AG04449 (cell line): ENCODE results near the gene LY6G5C.

Experiments
- CTCF ChIA-PET: fragments of 350-600 bp; formaldehyde crosslinking; extraction: SDS; loops from one replicate; lab custom pipeline; 2021; ENCODE audit warnings: antibody characterized with exemption; lab: Yijun Ruan, JAX
- POLR2A ChIA-PET: fragments of 400-600, 350-600 bp; formaldehyde crosslinking; extraction: SDS; loops from one replicate; lab custom pipeline; 2020; ENCODE audit warnings: antibody characterized with exemption, inconsistent platforms; lab: Yijun Ruan, JAX
- DNase-seq: peaks from one replicate; pipeline ENCODE4 v3.0.0-alpha.2; 2010; ENCODE audit warnings: low read depth, low spot score
- H3K4me3 ChIP-seq: 2 replicates; pipeline ENCODE4 v1.5.1; 2011; ENCODE audit warnings: low read depth, mild to moderate bottlenecking, control low read depth, low read length
- CTCF ChIP-seq: IDR thresholded peaks from one replicate; pipeline ENCODE4 v1.5.1; 2011; ENCODE audit warnings: mild to moderate bottlenecking, moderate library complexity, low read length, control low read depth, inconsistent platforms; ENCODE audit not compliant: insufficient read depth; ENCODE audit errors: missing control alignments

Gene LY6G5C

GRCh38 chr6:31706599-31706998 lies 25.7 kb upstream of the LY6G5C start, which contains the start of gene LY6G6F:
LY6G6F (plus strand) TSS chr6:31706866; CDS start chr6:31706907, 41 bp downstream.
- CTCF ChIA-PET: no interaction called here
- POLR2A ChIA-PET: interaction anchor here (0.8 kb wide), 1 partner anchor 28 kb away, joined by 3 read pairs; no protein-coding TSS in a partner anchor
- no peak for DNase-seq
- no peak within 1 kb of the TSS for H3K4me3 ChIP-seq
- TF ChIP-seq CTCF: no peak

GRCh38 chr6:31705931-31706330 lies 25.1 kb upstream of the LY6G5C start:
- ChIA-PET CTCF (no interaction called here), POLR2A (interaction anchor here (0.8 kb wide), 1 partner anchor 29 kb away, joined by 3 read pairs; no protein-coding TSS in a partner anchor)
- no peak overlapping the region for H3K4me3 ChIP-seq

GRCh38 chr6:31702819-31703716 lies 22.2 kb upstream of the LY6G5C start, which contains the start of gene ABHD16A:
ABHD16A (minus strand) TSS chr6:31703324; CDS start chr6:31703281, 43 bp downstream.
- CTCF ChIA-PET: interaction anchor here (0.8 to 2.2 kb wide), 7 partner anchors 10 to 88 kb away, joined by 3 to 11 read pairs (median 3); partner anchors contain the start of gene LY6G5C
- peak; percentile 84 for DNase-seq
- TF ChIP-seq CTCF: no peak
- POLR2A ChIA-PET: interaction anchor here (0.5 to 1.9 kb wide), 13 partner anchors 8 to 160 kb away, joined by 3 to 17 read pairs (median 5); partner anchors contain the start of genes CSNK2B, DDAH2, GPANK1 and HSPA1A
- H3K4me3 ChIP-seq: peak within 1 kb of the TSS; percentile 84

More at GRCh38 chr6:31705931-31706330, 25.1 kb upstream of the LY6G5C start:
- TF ChIP-seq CTCF: no peak
- DNase-seq: no peak

GRCh38 chr6:31702405-31702818 lies 21.5 kb upstream of the LY6G5C start:
- H3K4me3 ChIP-seq: peak overlapping the region; percentile 84
- POLR2A ChIA-PET: interaction anchor here (0.6 to 1.9 kb wide), 6 partner anchors 9 to 132 kb away, joined by 3 to 17 read pairs (median 4); partner anchors contain the start of genes CSNK2B, GPANK1 and HSPA1B
- no peak for DNase-seq
- CTCF ChIA-PET: interaction anchor here (0.8 to 2.2 kb wide), 6 partner anchors 10 to 128 kb away, joined by 3 to 11 read pairs (median 5); no protein-coding TSS in a partner anchor
- no peak for TF ChIP-seq CTCF

GRCh38 chr6:31701666-31702404 lies 21.0 kb upstream of the LY6G5C start:
- no peak for DNase-seq
- TF ChIP-seq CTCF: no peak
- ChIA-PET POLR2A (interaction anchor here (0.6 to 1.9 kb wide), 4 partner anchors 8 to 128 kb away, joined by 3 to 6 read pairs (median 3); partner anchors contain the start of gene HSPA1B), CTCF (interaction anchor here (0.8 to 2.2 kb wide), 6 partner anchors 10 to 128 kb away, joined by 3 to 11 read pairs (median 5); no protein-coding TSS in a partner anchor)
- H3K4me3 ChIP-seq: peak overlapping the region; percentile 84
